Forelimb muscle (tissue), 1 donor: ENCODE results near the gene ZNF827. TPM values are rescaled to one million over a fixed set of nuclear protein-coding genes. Genes with fewer than 3 reads are reported as not detected.

Experiments used
- DNase-seq: peaks from one replicate; pipeline ENCODE4 v3.0.0-alpha.2; 2013; ENCODE audit warnings: low read depth
- polyA plus RNA-seq: library from polyadenylated mRNA; unstranded; fragments of 120-200 nt; gene quantifications from one replicate; pipeline ENCODE4 v1.2.1, GENCODE V29; 2013; ENCODE audit not compliant: insufficient read length

The ZNF827 gene
- polyA plus RNA-seq, 1 donor: 17.5 TPM

- no peak for DNase-seq
Measured at GRCh38 chr4:145935253-145936141, 3.1 kb downstream of the ZNF827 start.

GRCh38 chr4:145934434-145935047 lies 4.1 kb downstream of the ZNF827 start:
- no peak for DNase-seq

- no peak for DNase-seq
Measured at GRCh38 chr4:145933134-145933533, 5.5 kb downstream of the ZNF827 start.

GRCh38 chr4:145931403-145931802 lies 7.2 kb downstream of the ZNF827 start:
- no peak for DNase-seq

- no peak for DNase-seq
Measured at GRCh38 chr4:145930592-145930991, 8.0 kb downstream of the ZNF827 start.

GRCh38 chr4:145929415-145930178 lies 9.0 kb downstream of the ZNF827 start:
- no peak for DNase-seq

- DNase-seq: no peak
Measured at GRCh38 chr4:145928748-145929147, 9.9 kb downstream of the ZNF827 start.

GRCh38 chr4:145927030-145927429 lies 11.6 kb downstream of the ZNF827 start:
- no peak for DNase-seq

GRCh38 chr4:145921231-145921630 lies 17.4 kb downstream of the ZNF827 start:
- DNase-seq: no peak

- DNase-seq: no peak
Measured at GRCh38 chr4:145920205-145920604, 18.4 kb downstream of the ZNF827 start.

- no peak for DNase-seq
Measured at GRCh38 chr4:145912376-145912775, 26.2 kb downstream of the ZNF827 start.

GRCh38 chr4:145909773-145910172 lies 28.9 kb downstream of the ZNF827 start:
- DNase-seq: no peak

GRCh38 chr4:145909281-145909715 lies 29.3 kb downstream of the ZNF827 start:
- DNase-seq: no peak

- no peak for DNase-seq
Measured at GRCh38 chr4:145907812-145908211, 30.8 kb downstream of the ZNF827 start.

GRCh38 chr4:145907390-145907789 lies 31.2 kb downstream of the ZNF827 start:
- no peak for DNase-seq

- DNase-seq: no peak
Measured at GRCh38 chr4:145904413-145905177, 34.0 kb downstream of the ZNF827 start.

GRCh38 chr4:145902522-145902921 lies 36.1 kb downstream of the ZNF827 start:
- no peak for DNase-seq

- DNase-seq: no peak
Measured at GRCh38 chr4:145899886-145900460, 38.6 kb downstream of the ZNF827 start.

- no peak for DNase-seq
Measured at GRCh38 chr4:145898926-145899531, 39.6 kb downstream of the ZNF827 start.

- no peak for DNase-seq
Measured at GRCh38 chr4:145898466-145898865, 40.2 kb downstream of the ZNF827 start.

- no peak for DNase-seq
Measured at GRCh38 chr4:145895056-145895455, 43.6 kb downstream of the ZNF827 start.
